IPS-20b (cell line): ENCODE measurements around the gene CCNQ.

Experiments used
- H3K27ac ChIP-seq: one replicate; pipeline ENCODE4 v1.5.1; 2013; ENCODE audit warnings: low read length
- H3K27me3 ChIP-seq: 2 replicates; pipeline ENCODE4 v1.6.1; 2013; ENCODE audit warnings: mild to moderate bottlenecking, low read length, inconsistent platforms; ENCODE audit not compliant: insufficient read depth
- H3K36me3 ChIP-seq: 2 replicates; pipeline ENCODE4 v1.6.1; 2013; ENCODE audit warnings: low read depth, mild to moderate bottlenecking, inconsistent platforms, low read length, moderate library complexity; ENCODE audit not compliant: insufficient read depth
- H3K4me1 ChIP-seq: 2 replicates; pipeline ENCODE4 v1.6.1; 2013; ENCODE audit warnings: mild to moderate bottlenecking, control low read depth, inconsistent platforms, low read length, moderate library complexity; ENCODE audit not compliant: insufficient read depth
- H3K4me3 ChIP-seq: 2 replicates; pipeline ENCODE4 v1.5.1; 2013; ENCODE audit warnings: mild to moderate bottlenecking, low read length, inconsistent platforms
- H3K9ac ChIP-seq: 2 replicates; pipeline ENCODE4 v1.6.1; 2013; ENCODE audit warnings: low read depth, mild to moderate bottlenecking, inconsistent platforms, low read length, moderate library complexity
- H3K9me3 ChIP-seq: 2 replicates; pipeline ENCODE4 v1.6.1; 2013; ENCODE audit warnings: mild to moderate bottlenecking, low read depth, low read length, inconsistent platforms; ENCODE audit not compliant: insufficient read depth

CCNQ gene

GRCh38 chrX:153598541-153599191 lies at the start of gene CCNQ:
Gene CCNQ, minus strand, starts transcription at chrX:153599139. Its CDS starts 66 bp downstream, at chrX:153599073.
- peaks cover 4% of the 10 kb centered on the region; the same call in 1 of the 2 replicates for H3K36me3 ChIP-seq
- no peak within 1 kb of the TSS for H3K27ac ChIP-seq
- no peaks in the 10 kb centered on the region for H3K9me3 ChIP-seq
- H3K27me3 ChIP-seq = peaks cover 20% of the 10 kb centered on the region
- peak within 1 kb of the TSS; percentile 68 for H3K4me3 ChIP-seq
- H3K4me1 ChIP-seq = no peaks in the 10 kb centered on the region
- peak within 1 kb of the TSS; percentile 57; the same call in 1 of the 2 replicates for H3K9ac ChIP-seq

GRCh38 chrX:153647461-153648357 lies 48.8 kb upstream of the CCNQ start:
- Histone ChIP-seq H3K27ac (no peak overlapping the region), H3K9ac (no peak overlapping the region), H3K9me3 (no peaks in the 10 kb centered on the region), H3K27me3 (peaks cover 67% of the 10 kb centered on the region), H3K4me3 (no peak overlapping the region), H3K36me3 (no peaks in the 10 kb centered on the region), H3K4me1 (no peaks in the 10 kb centered on the region)

GRCh38 chrX:153646620-153647373 lies 47.9 kb upstream of the CCNQ start, which contains the start of gene DUSP9:
Gene DUSP9, plus strand, starts transcription at chrX:153647203. Its CDS starts 751 bp downstream, at chrX:153647954.
- Histone ChIP-seq H3K9me3 (no peaks in the 10 kb centered on the region), H3K36me3 (no peaks in the 10 kb centered on the region), H3K27ac (no peak within 1 kb of the TSS), H3K4me3 (no peak within 1 kb of the TSS), H3K4me1 (no peaks in the 10 kb centered on the region), H3K27me3 (peaks cover 72% of the 10 kb centered on the region), H3K9ac (no peak within 1 kb of the TSS)

GRCh38 chrX:153645921-153646488 lies 47.1 kb upstream of the CCNQ start:
- H3K27me3 ChIP-seq = peaks cover 80% of the 10 kb centered on the region
- H3K9ac ChIP-seq = no peak overlapping the region
- H3K4me1 ChIP-seq = no peaks in the 10 kb centered on the region
- no peak overlapping the region for H3K4me3 ChIP-seq
- no peaks in the 10 kb centered on the region for H3K36me3 ChIP-seq
- H3K27ac ChIP-seq = no peak overlapping the region
- H3K9me3 ChIP-seq = no peaks in the 10 kb centered on the region

- Histone ChIP-seq H3K27ac (no peak overlapping the region), H3K27me3 (peaks cover 89% of the 10 kb centered on the region)
Measured at GRCh38 chrX:153645151-153645550, 46.2 kb upstream of the CCNQ start.

GRCh38 chrX:153644356-153645125 lies 45.6 kb upstream of the CCNQ start:
- Histone ChIP-seq H3K27ac (no peak overlapping the region), H3K9ac (no peak overlapping the region), H3K27me3 (peaks cover 93% of the 10 kb centered on the region), H3K9me3 (no peaks in the 10 kb centered on the region), H3K36me3 (no peaks in the 10 kb centered on the region), H3K4me1 (no peaks in the 10 kb centered on the region), H3K4me3 (peak overlapping the region; percentile 40; the same call in 1 of the 2 replicates)

More at GRCh38 chrX:153645151-153645550, 46.2 kb upstream of the CCNQ start:
- H3K36me3 ChIP-seq = no peaks in the 10 kb centered on the region
- no peak overlapping the region for H3K9ac ChIP-seq
- no peaks in the 10 kb centered on the region for H3K4me1 ChIP-seq
- H3K4me3 ChIP-seq = no peak overlapping the region
- no peaks in the 10 kb centered on the region for H3K9me3 ChIP-seq

- no peaks in the 10 kb centered on the region for H3K9me3 ChIP-seq
- peak overlapping the region; percentile 33; the same call in 1 of the 2 replicates for H3K4me3 ChIP-seq
- H3K9ac ChIP-seq = no peak overlapping the region
- H3K27ac ChIP-seq = no peak overlapping the region
- H3K27me3 ChIP-seq = peaks cover 85% of the 10 kb centered on the region
- H3K4me1 ChIP-seq = no peaks in the 10 kb centered on the region
- no peaks in the 10 kb centered on the region for H3K36me3 ChIP-seq
Measured at GRCh38 chrX:153643431-153644351, 44.8 kb upstream of the CCNQ start.

- Histone ChIP-seq H3K27ac (no peak overlapping the region), H3K9ac (no peak overlapping the region), H3K9me3 (no peaks in the 10 kb centered on the region), H3K36me3 (no peaks in the 10 kb centered on the region), H3K4me3 (no peak overlapping the region), H3K4me1 (no peaks in the 10 kb centered on the region), H3K27me3 (peaks cover 76% of the 10 kb centered on the region)
Measured at GRCh38 chrX:153642655-153643430, 43.9 kb upstream of the CCNQ start.

- Histone ChIP-seq H3K27ac (no peak overlapping the region), H3K9ac (no peak overlapping the region), H3K36me3 (no peaks in the 10 kb centered on the region), H3K27me3 (peaks cover 69% of the 10 kb centered on the region), H3K4me3 (peak overlapping the region; percentile 50; the same call in 1 of the 2 replicates), H3K4me1 (no peaks in the 10 kb centered on the region), H3K9me3 (no peaks in the 10 kb centered on the region)
Measured at GRCh38 chrX:153642051-153642654, 43.2 kb upstream of the CCNQ start.
